ENCODE results near the gene BHMT. TPM values are rescaled to one million over a fixed set of nuclear protein-coding genes. Genes with fewer than 3 reads are reported as not detected.

BHMT gene
- total RNA-seq, 1 donor from 2014 or later: not detected

DNA sequence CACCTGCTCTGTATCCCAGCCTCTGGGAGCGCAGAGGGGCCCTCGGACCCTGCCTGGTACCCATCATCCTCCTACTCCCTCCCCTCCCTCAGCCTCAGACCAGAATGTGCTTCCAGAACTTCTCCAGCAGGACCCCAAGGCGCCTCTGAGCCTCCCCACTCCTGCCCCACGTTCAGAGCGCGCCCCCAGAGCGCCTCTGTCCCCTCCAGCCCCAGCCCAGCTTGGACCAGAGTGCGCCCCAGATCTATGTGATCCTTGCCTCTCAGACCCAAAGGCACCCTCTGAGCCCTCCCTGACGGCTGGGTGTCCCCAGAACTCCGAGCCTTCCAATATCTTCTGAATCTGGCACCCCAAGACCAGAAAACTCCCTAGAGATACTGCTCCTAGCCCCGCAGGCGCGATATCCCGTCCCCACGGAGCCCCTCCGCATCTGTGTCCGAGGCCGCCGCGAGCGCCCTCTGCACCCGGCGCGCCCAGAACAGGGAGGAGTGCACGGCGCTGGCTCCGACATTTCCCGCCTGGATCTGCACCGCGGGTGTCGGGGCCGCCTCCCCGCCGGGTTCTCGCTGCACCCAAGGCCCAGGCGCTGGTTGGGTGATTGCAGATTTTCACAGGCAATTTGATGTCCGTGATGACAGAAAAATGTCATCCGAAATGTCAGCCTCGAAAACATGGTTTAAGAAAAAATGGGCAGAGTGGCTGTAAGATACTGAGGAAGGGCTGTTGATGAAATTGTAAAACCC lies 522 bp downstream of the BHMT start:
- Histone ChIP-seq H3K36me3 (no peaks in the 10 kb centered on the region), H3K27me3 (peaks cover 7% of the 10 kb centered on the region), H3K4me1 (peaks cover 8% of the 10 kb centered on the region), H3K27ac (no peak overlapping the region), H3K4me3 (no peak overlapping the region), H3K9me3 (no peaks in the 10 kb centered on the region)
- intact Hi-C loops (cut with DNase I): no loop called here
- no peak for DNase-seq (ENCODE audit: extremely low spot score in 2 of 2)
- no peak for TF ChIP-seq POLR2AphosphoS5 (IDR thresholded peaks at IDR 0.05; ENCODE audit: insufficient read depth in 1 of 2, low read depth in 1 of 2)
- TF ChIP-seq POLR2A (IDR thresholded peaks at IDR 0.05): no peak
- TF ChIP-seq, protein P1, sequence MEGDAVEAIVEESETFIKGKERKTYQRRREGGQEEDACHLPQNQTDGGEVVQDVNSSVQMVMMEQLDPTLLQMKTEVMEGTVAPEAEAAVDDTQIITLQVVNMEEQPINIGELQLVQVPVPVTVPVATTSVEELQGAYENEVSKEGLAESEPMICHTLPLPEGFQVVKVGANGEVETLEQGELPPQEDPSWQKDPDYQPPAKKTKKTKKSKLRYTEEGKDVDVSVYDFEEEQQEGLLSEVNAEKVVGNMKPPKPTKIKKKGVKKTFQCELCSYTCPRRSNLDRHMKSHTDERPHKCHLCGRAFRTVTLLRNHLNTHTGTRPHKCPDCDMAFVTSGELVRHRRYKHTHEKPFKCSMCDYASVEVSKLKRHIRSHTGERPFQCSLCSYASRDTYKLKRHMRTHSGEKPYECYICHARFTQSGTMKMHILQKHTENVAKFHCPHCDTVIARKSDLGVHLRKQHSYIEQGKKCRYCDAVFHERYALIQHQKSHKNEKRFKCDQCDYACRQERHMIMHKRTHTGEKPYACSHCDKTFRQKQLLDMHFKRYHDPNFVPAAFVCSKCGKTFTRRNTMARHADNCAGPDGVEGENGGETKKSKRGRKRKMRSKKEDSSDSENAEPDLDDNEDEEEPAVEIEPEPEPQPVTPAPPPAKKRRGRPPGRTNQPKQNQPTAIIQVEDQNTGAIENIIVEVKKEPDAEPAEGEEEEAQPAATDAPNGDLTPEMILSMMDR (IDR thresholded peaks at IDR 0.05): no peak

- Histone ChIP-seq H3K4me3 (no peak overlapping the region), H3K36me3 (no peaks in the 10 kb centered on the region), H3K9me3 (no peaks in the 10 kb centered on the region), H3K4me1 (peaks cover 8% of the 10 kb centered on the region), H3K27ac (no peak overlapping the region), H3K27me3 (peaks cover 7% of the 10 kb centered on the region)
- DNase-seq (ENCODE audit: extremely low spot score in 2 of 2): no peak
- TF ChIP-seq POLR2AphosphoS5 (IDR thresholded peaks at IDR 0.05; ENCODE audit: insufficient read depth in 1 of 2, low read depth in 1 of 2) (no peak), POLR2A (IDR thresholded peaks at IDR 0.05) (no peak)
- TF ChIP-seq, protein P1 (IDR thresholded peaks at IDR 0.05): no peak
- intact Hi-C loops (cut with DNase I): no loop called here
Measured at GRCh38 chr5:79112703-79113058, 1.1 kb downstream of the BHMT start.

- Histone ChIP-seq H3K4me3 (no peak overlapping the region), H3K4me1 (no peaks in the 10 kb centered on the region)
- intact Hi-C loops (cut with DNase I): no loop called here
Measured at GRCh38 chr5:79119486-79119885, 7.9 kb downstream of the BHMT start.

DNA sequence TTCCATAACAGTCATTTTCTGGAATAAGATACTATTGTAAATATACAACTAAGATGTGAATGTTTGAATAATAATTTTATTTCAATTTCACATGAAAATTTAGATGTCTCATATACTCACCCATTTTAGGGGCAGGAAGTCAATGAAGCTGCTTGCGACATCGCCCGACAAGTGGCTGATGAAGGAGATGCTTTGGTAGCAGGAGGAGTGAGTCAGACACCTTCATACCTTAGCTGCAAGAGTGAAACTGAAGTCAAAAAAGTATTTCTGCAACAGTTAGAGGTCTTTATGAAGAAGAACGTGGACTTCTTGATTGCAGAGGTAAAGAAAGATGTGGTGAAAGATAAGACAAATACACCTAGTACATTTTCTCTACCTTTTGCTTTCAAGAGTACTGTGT lies 8.6 kb downstream of the BHMT start:
- Histone ChIP-seq H3K27ac (no peak overlapping the region), H3K4me1 (no peaks in the 10 kb centered on the region), H3K4me3 (no peak overlapping the region), H3K9me3 (no peaks in the 10 kb centered on the region), H3K27me3 (no peaks in the 10 kb centered on the region), H3K36me3 (no peaks in the 10 kb centered on the region)
- no peak for DNase-seq (ENCODE audit: extremely low spot score in 2 of 2)
- TF ChIP-seq POLR2A (IDR thresholded peaks at IDR 0.05): no peak
- TF ChIP-seq, protein P1 (IDR thresholded peaks at IDR 0.05): no peak
- no peak for TF ChIP-seq POLR2AphosphoS5 (IDR thresholded peaks at IDR 0.05; ENCODE audit: insufficient read depth in 1 of 2, low read depth in 1 of 2)
- intact Hi-C loops (cut with DNase I): no loop called here

More at GRCh38 chr5:79119486-79119885, 7.9 kb downstream of the BHMT start:
- Histone ChIP-seq H3K9me3 (no peaks in the 10 kb centered on the region), H3K27ac (no peak overlapping the region), H3K36me3 (no peaks in the 10 kb centered on the region), H3K27me3 (no peaks in the 10 kb centered on the region)
- DNase-seq (ENCODE audit: extremely low spot score in 2 of 2): no peak
- TF ChIP-seq POLR2A (IDR thresholded peaks at IDR 0.05) (no peak), POLR2AphosphoS5 (IDR thresholded peaks at IDR 0.05; ENCODE audit: insufficient read depth in 1 of 2, low read depth in 1 of 2) (no peak)
- TF ChIP-seq, protein P1 (IDR thresholded peaks at IDR 0.05): no peak

DNA sequence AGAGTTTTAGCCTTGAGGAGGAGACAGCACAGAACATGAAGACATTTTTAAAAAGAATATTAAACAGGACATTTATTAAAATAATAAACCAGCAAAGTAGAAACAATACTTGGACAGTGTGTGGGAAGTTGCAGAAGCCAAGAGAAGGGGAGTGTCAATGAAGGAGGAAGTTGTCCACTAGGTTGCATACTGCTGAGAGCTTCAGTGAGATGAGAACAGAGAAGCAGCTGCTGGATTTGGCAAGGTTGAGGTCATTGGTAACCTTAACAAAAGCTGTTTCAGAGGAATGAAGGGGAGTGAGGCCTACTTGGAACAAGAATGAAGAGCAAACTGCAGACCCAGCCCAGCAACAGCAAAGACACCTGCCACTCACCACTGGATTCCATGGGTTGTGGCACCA lies 11.4 kb downstream of the BHMT start:
- no peaks in the 10 kb centered on the region for H3K4me1 ChIP-seq
- H3K27ac ChIP-seq: no peak overlapping the region
- intact Hi-C loops (cut with DNase I): no loop called here
- no peaks in the 10 kb centered on the region for H3K36me3 ChIP-seq
- no peaks in the 10 kb centered on the region for H3K9me3 ChIP-seq
- TF ChIP-seq, protein P1 (IDR thresholded peaks at IDR 0.05): no peak
- TF ChIP-seq POLR2AphosphoS5 (IDR thresholded peaks at IDR 0.05; ENCODE audit: insufficient read depth in 1 of 2, low read depth in 1 of 2): no peak
- TF ChIP-seq POLR2A (IDR thresholded peaks at IDR 0.05): no peak
- no peak overlapping the region for H3K4me3 ChIP-seq
- DNase-seq (ENCODE audit: extremely low spot score in 2 of 2): no peak
- H3K27me3 ChIP-seq: no peaks in the 10 kb centered on the region
